Measurements from ENCODE around the gene EIF5A.
A peak's percentile ranks its signal among the peaks of the same experiment; 100 is the strongest.

The EIF5A gene

DNA sequence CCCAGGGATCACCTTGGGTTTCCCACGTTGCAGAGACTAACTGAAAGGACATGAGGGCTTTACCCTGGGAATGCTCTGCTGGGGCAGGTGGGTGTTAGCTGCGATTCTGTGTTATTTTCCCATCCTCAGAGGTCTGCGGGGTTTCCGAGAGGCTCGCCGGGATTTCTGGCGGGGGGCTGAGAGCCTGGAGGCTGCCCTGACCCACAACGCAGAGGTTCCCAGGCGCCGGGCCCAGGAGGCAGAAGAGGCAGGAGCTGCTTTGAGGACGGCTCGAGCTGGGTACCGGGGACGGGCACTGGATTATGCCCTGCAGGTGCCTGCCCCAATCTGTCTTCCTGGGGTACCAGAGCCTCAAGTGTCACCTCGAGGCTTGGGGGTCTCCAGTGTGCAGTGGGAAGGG lies 35.8 kb downstream of the EIF5A start:
- Histone ChIP-seq H3K27ac (ENCODE audit: low read length) (no peak overlapping the region), H3K9ac (ENCODE audit: low read length) (no peak overlapping the region), H3K36me3 (ENCODE audit: control insufficient read depth, low read depth, low read length) (no peaks in the 10 kb centered on the region), H3K27me3 (ENCODE audit: control insufficient read depth, insufficient read depth, low read length) (no peaks in the 10 kb centered on the region), H3K9me3 (ENCODE audit: control insufficient read depth, low read depth, low read length) (no peaks in the 10 kb centered on the region), H3K4me3 (ENCODE audit: low read length) (no peak overlapping the region), H3K4me1 (ENCODE audit: control insufficient read depth, low read depth, low read length) (no peaks in the 10 kb centered on the region)

DNA sequence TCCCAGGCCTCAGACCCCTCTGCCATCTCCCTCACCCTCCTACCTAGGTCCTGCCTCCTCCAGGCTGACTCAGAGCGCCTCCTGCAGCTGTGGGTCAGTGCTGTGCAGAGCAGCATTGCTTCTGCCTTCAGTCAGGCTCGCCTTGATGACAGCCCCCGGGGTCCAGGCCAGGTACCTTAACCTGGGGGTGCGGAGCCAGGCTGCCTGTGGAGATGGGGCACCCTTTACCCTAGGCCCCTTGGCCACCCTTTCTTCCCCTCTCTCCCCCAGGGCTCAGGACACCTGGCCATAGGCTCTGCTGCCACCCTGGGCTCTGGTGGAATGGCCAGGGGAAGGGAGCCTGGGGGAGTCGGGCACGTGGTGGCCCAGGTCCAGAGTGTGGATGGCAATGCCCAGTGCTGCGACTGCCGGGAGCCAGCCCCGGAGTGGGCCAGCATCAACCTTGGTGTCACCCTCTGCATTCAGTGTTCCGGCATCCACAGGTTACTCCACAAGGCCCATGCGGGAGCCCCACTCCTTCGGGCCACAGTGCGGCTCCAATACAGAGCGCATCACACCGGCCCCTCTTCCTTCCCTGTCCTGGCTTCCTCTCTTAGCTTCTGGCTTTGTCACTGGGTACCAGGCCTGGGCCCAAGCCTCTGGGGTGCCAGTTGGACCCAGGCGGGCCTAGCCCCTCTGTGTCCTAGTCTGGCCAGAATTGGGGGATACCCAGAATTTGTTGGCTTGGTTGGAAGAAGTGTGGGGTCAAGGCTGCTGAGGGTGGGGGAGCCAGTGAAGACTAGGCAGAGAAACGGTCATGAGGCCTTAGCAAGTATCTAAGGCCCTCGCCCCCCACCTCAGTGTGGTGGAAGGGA lies 39.6 kb downstream of the EIF5A start:
- peaks cover 7% of the 10 kb centered on the region for H3K4me1 ChIP-seq (ENCODE audit: control insufficient read depth, low read depth, low read length)
- no peaks in the 10 kb centered on the region for H3K36me3 ChIP-seq (ENCODE audit: control insufficient read depth, low read depth, low read length)
- H3K9me3 ChIP-seq (ENCODE audit: control insufficient read depth, low read depth, low read length) = no peaks in the 10 kb centered on the region
- H3K9ac ChIP-seq (ENCODE audit: low read length) = no peak overlapping the region
- H3K27me3 ChIP-seq (ENCODE audit: control insufficient read depth, insufficient read depth, low read length) = peaks cover 5% of the 10 kb centered on the region
- no peak overlapping the region for H3K4me3 ChIP-seq (ENCODE audit: low read length)
- no peak overlapping the region for H3K27ac ChIP-seq (ENCODE audit: low read length)

DNA sequence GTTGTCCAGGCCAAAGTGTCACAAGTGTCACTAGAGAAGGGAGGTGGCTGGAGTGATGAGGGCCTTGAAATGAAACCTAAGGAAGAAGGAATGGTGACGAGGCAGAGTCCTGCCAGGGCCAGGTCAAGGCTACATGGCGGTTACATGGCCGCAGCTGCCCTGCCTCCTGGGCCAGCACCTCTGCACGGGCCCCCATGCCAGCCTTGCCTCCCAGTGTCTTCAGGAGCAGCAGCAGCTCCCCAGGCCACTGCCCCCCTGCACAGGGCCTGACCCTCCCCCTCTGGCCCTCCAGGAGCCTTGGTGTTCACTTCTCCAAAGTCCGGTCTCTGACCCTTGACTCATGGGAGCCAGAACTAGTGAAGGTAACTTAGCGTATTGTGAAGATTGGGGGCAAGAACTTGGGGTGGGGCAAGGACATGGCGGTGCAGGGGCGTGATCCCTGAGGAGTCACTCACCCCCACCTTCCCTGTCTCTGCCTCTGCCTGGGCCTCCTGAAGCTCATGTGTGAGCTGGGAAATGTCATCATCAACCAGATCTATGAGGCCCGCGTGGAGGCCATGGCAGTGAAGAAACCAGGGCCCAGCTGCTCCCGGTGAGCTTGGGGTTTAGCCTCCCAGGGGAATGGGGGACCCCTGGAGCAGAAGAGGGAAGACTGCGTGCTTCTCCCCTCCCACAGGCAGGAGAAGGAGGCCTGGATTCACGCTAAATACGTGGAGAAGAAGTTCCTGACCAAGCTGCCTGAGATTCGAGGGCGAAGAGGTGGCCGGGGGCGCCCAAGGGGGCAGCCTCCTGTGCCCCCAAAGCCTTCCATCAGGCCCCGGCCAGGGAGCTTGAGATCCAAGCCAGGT lies 40.4 kb downstream of the EIF5A start:
- Histone ChIP-seq H3K27me3 (ENCODE audit: control insufficient read depth, insufficient read depth, low read length) (peaks cover 5% of the 10 kb centered on the region), H3K36me3 (ENCODE audit: control insufficient read depth, low read depth, low read length) (no peaks in the 10 kb centered on the region), H3K9me3 (ENCODE audit: control insufficient read depth, low read depth, low read length) (no peaks in the 10 kb centered on the region), H3K9ac (ENCODE audit: low read length) (no peak overlapping the region), H3K27ac (ENCODE audit: low read length) (no peak overlapping the region), H3K4me1 (ENCODE audit: control insufficient read depth, low read depth, low read length) (peaks cover 11% of the 10 kb centered on the region), H3K4me3 (ENCODE audit: low read length) (no peak overlapping the region)

DNA sequence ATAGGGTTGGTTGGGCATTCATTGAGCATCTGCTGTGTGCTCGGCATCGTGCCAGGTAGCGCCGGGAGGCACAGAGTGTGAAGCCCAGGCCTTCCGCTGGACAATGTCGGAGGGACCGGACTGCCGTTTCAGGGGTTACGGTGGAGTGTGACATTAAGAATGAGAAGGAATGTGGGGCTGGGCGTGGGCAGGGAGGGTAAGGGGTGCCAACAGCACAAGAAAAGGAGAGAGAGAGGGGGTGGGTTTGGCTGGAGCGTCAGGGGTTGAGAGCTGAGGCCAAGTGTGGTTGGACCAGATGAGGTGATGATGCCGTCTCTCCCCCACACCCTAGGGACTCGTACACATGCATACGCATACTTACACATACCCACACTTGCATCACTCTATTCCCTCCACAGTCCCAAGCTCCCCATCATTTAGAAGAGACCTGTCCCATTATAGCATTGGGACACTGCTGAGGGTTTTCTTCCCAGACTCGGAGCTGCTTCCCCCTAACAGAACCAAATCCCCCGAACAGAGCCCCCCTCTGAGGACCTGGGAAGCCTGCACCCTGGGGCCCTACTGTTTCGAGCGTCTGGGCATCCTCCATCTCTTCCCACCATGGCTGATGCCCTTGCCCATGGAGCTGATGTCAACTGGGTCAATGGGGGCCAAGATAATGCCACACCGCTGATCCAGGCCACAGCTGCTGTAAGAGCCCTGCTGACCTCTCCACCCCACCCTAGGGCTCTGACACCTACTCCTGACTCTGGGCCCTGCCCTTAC lies 41.2 kb downstream of the EIF5A start:
- H3K27ac ChIP-seq (ENCODE audit: low read length) = no peak overlapping the region
- peaks cover 11% of the 10 kb centered on the region for H3K4me1 ChIP-seq (ENCODE audit: control insufficient read depth, low read depth, low read length)

DNA sequence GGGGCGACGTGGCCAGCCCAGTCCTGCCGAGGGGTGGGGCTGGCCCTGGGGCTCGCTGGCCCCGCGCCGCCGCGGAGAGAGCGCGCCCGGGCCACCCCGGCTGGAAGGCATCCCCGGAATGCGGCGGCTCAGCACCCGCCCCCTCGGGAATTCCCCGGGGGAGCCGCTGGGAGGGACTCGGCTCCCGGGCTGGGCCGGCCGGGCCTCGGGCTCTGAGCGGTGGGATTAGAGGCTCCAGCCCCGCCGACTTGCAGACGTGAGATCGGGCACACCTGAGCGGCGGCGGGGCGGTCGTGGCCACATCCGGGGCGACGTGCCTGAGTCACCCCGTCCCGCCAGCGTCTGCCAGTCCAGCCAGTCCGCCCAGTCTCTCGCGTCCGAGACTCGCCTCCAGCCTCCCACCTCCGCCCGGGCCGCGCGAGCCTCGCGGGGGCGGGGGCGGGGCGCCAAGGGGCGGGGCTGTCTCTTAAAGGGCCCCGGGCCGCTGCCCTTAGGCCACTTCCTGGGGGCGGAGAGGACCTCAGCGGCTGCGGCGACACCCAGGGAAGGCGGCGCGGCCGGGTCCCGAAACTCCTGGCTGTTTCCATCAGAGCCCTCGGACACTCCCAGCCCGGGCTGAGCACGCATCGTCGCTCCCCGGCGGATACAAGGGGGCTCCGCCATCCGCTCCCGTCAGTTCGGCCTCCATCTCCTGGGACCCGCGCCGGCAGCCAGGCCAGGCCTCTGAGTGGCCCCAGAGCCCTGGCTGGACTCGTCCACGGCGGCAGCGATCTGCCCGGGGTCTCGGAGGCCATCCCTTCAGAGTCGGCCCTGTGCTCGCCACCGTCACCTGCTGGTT lies 44.5 kb downstream of the EIF5A start, which contains the start of gene KCTD11:
TSS of gene KCTD11 (plus strand) at position 498 of the 838 bp plus-strand sequence.
- H3K27ac ChIP-seq (ENCODE audit: low read length) = no peak within 1 kb of the TSS
- peak within 1 kb of the TSS; percentile 74 for H3K4me3 ChIP-seq (ENCODE audit: low read length)
- H3K36me3 ChIP-seq (ENCODE audit: control insufficient read depth, low read depth, low read length) = no peaks in the 10 kb centered on the region
- peak within 1 kb of the TSS; percentile 66 for H3K9ac ChIP-seq (ENCODE audit: low read length)
- H3K4me1 ChIP-seq (ENCODE audit: control insufficient read depth, low read depth, low read length) = peaks cover 16% of the 10 kb centered on the region
- H3K27me3 ChIP-seq (ENCODE audit: control insufficient read depth, insufficient read depth, low read length) = peaks cover 5% of the 10 kb centered on the region
- no peaks in the 10 kb centered on the region for H3K9me3 ChIP-seq (ENCODE audit: control insufficient read depth, low read depth, low read length)

More for the DNA sequence above, 41.2 kb downstream of the EIF5A start:
- Histone ChIP-seq H3K27me3 (ENCODE audit: control insufficient read depth, insufficient read depth, low read length) (peaks cover 5% of the 10 kb centered on the region), H3K36me3 (ENCODE audit: control insufficient read depth, low read depth, low read length) (no peaks in the 10 kb centered on the region), H3K9me3 (ENCODE audit: control insufficient read depth, low read depth, low read length) (no peaks in the 10 kb centered on the region), H3K4me3 (ENCODE audit: low read length) (no peak overlapping the region), H3K9ac (ENCODE audit: low read length) (no peak overlapping the region)

DNA sequence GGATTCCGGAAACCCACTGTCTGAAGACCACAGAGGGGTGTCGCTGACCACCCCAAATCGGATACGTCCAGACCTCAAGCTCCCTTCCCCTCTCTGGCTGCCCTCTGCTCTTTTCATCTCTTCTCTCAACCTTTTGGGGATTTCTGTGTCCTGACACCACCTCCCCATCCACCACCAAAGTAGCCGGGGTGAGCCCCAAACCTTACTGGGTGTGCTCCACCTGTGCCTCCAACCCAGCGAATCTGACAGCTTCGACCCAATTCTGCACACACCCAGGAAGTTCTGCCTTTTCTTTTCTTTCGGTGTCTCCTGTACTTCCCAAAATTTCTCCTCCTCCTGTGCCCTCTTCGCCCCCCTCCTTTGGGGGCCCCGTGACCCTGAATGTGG lies 45.1 kb downstream of the EIF5A start:
- H3K9me3 ChIP-seq (ENCODE audit: control insufficient read depth, low read depth, low read length) = no peaks in the 10 kb centered on the region
- peaks cover 5% of the 10 kb centered on the region for H3K27me3 ChIP-seq (ENCODE audit: control insufficient read depth, insufficient read depth, low read length)
- H3K4me3 ChIP-seq (ENCODE audit: low read length) = peak overlapping the region; percentile 74
- H3K4me1 ChIP-seq (ENCODE audit: control insufficient read depth, low read depth, low read length) = peaks cover 16% of the 10 kb centered on the region
- peak overlapping the region; percentile 66 for H3K9ac ChIP-seq (ENCODE audit: low read length)
- no peaks in the 10 kb centered on the region for H3K36me3 ChIP-seq (ENCODE audit: control insufficient read depth, low read depth, low read length)
- H3K27ac ChIP-seq (ENCODE audit: low read length) = no peak overlapping the region

DNA sequence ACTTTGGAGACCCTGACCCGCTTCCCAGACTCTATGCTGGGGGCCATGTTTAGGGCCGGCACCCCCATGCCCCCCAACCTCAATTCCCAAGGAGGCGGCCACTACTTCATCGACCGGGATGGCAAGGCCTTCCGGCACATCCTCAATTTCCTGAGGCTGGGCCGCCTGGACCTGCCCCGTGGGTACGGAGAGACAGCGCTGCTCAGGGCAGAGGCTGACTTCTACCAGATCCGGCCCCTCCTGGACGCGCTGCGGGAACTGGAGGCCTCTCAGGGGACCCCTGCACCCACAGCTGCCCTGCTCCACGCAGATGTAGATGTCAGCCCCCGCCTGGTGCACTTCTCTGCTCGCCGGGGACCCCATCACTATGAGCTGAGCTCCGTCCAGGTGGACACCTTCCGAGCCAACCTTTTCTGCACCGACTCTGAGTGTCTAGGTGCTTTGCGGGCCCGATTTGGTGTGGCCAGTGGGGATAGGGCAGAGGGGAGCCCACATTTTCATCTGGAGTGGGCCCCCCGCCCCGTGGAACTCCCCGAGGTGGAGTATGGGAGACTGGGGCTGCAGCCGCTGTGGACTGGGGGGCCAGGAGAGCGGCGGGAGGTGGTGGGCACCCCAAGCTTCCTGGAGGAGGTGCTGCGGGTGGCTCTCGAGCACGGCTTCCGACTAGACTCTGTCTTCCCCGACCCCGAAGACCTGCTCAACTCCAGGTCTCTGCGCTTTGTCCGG lies 45.6 kb downstream of the EIF5A start:
- no peaks in the 10 kb centered on the region for H3K36me3 ChIP-seq (ENCODE audit: control insufficient read depth, low read depth, low read length)
- H3K27me3 ChIP-seq (ENCODE audit: control insufficient read depth, insufficient read depth, low read length) = peaks cover 5% of the 10 kb centered on the region
- H3K27ac ChIP-seq (ENCODE audit: low read length) = no peak overlapping the region
- H3K9ac ChIP-seq (ENCODE audit: low read length) = no peak overlapping the region
- no peaks in the 10 kb centered on the region for H3K9me3 ChIP-seq (ENCODE audit: control insufficient read depth, low read depth, low read length)
- H3K4me1 ChIP-seq (ENCODE audit: control insufficient read depth, low read depth, low read length) = peaks cover 16% of the 10 kb centered on the region
- H3K4me3 ChIP-seq (ENCODE audit: low read length) = peak overlapping the region; percentile 74

DNA sequence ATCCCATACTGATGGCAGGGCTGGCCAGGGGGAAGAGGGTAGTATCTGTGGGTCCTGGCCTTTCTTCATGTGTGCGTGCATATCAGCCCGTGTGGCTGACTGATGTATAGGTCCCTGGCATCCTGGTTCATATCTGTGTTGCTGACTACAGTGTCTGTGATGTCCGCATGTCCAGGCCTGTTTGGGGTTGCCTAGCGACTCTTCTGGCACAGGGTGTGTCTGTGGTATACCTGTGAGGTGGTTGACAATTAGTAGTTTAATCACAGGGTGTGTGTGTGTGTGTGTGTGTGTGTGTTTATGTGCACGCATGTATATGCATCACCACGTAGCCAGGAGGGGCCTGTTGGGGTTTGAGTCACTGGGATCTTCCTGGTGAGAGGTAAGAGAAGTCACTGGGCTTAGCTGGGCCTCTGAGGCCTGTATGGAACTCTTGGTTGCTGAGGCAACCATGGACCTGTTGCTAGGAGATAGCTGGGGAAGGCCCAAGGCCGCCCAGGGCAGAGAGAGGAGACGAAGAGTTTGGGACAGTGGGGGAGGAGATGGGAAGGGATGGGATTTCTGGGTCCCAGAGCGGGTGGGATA lies 46.9 kb downstream of the EIF5A start:
- Histone ChIP-seq H3K27me3 (ENCODE audit: control insufficient read depth, insufficient read depth, low read length) (peaks cover 5% of the 10 kb centered on the region), H3K9me3 (ENCODE audit: control insufficient read depth, low read depth, low read length) (no peaks in the 10 kb centered on the region), H3K27ac (ENCODE audit: low read length) (no peak overlapping the region), H3K36me3 (ENCODE audit: control insufficient read depth, low read depth, low read length) (no peaks in the 10 kb centered on the region), H3K4me3 (ENCODE audit: low read length) (no peak overlapping the region), H3K4me1 (ENCODE audit: control insufficient read depth, low read depth, low read length) (peaks cover 15% of the 10 kb centered on the region), H3K9ac (ENCODE audit: low read length) (no peak overlapping the region)

DNA sequence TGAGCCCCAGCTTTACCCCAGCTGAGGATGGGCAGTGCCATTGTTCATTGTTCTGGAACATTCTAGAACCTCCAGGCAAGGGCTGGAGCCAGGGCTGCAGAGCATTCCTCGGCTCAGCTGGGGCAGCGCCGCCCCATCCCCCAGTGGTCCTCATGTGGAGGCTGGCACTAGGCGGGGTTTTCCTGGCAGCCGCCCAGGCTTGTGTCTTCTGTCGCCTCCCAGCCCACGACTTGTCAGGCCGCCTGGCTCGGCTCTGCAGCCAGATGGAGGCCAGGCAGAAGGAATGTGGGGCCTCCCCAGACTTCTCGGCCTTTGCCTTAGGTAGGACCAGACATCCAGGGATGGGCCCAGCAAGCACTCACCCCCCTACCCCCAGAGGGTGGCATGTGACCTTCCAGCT lies 47.6 kb downstream of the EIF5A start, which contains the start of gene TMEM95:
TSS of gene TMEM95 (plus strand) at position 104 of the 400 bp plus-strand sequence. CDS start at position 153, 49 bp downstream.
- H3K36me3 ChIP-seq (ENCODE audit: control insufficient read depth, low read depth, low read length) = no peaks in the 10 kb centered on the region
- H3K9ac ChIP-seq (ENCODE audit: low read length) = no peak within 1 kb of the TSS
- H3K27me3 ChIP-seq (ENCODE audit: control insufficient read depth, insufficient read depth, low read length) = peaks cover 5% of the 10 kb centered on the region
- no peaks in the 10 kb centered on the region for H3K9me3 ChIP-seq (ENCODE audit: control insufficient read depth, low read depth, low read length)
- H3K4me3 ChIP-seq (ENCODE audit: low read length) = no peak within 1 kb of the TSS
- H3K4me1 ChIP-seq (ENCODE audit: control insufficient read depth, low read depth, low read length) = peaks cover 8% of the 10 kb centered on the region
- no peak within 1 kb of the TSS for H3K27ac ChIP-seq (ENCODE audit: low read length)

DNA sequence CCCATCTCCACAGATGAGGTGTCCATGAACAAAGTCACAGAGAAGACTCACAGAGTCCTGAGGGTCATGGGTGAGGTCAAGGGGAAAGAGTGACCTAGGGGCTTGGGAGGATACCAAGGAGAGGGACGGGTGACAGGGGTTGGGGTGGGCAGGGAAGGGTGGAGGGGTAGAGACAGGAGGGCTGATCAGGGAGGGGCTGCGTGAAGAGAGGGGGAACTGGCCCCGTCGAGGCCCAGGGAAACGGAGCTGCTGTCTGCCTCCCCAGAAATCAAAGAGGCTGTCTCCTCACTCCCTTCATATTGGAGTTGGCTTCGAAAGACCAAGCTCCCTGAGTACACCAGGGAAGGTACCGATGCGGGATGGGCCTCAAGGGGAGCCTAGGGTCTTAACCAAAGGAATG lies 48.1 kb downstream of the EIF5A start:
- Histone ChIP-seq H3K4me1 (ENCODE audit: control insufficient read depth, low read depth, low read length) (peaks cover 8% of the 10 kb centered on the region), H3K4me3 (ENCODE audit: low read length) (no peak overlapping the region), H3K27ac (ENCODE audit: low read length) (no peak overlapping the region), H3K36me3 (ENCODE audit: control insufficient read depth, low read depth, low read length) (no peaks in the 10 kb centered on the region), H3K27me3 (ENCODE audit: control insufficient read depth, insufficient read depth, low read length) (peaks cover 5% of the 10 kb centered on the region), H3K9me3 (ENCODE audit: control insufficient read depth, low read depth, low read length) (no peaks in the 10 kb centered on the region), H3K9ac (ENCODE audit: low read length) (no peak overlapping the region)

All from iPS-18a (cell line).